Measurements from ENCODE around the gene YIF1A.
A peak's percentile ranks its signal among the peaks of the same experiment; 100 is the strongest.
"Not testable (repeated sequence)": the region's sequence is repeated elsewhere in the genome, so short reads cannot be mapped to it uniquely, and the experiment has no call there.

YIF1A gene

GRCh38 chr11:66284526-66285078, 4.3 kb downstream of the YIF1A start:
- DNase-seq: no peak

- no peak for DNase-seq
Observed at GRCh38 chr11:66283461-66284105, 5.4 kb downstream of the YIF1A start.

- DNase-seq: peak; percentile 99
Observed at GRCh38 chr11:66282468-66283455, 6.2 kb downstream of the YIF1A start.

GRCh38 chr11:66281776-66282467, 7.0 kb downstream of the YIF1A start:
- DNase-seq: no peak

GRCh38 chr11:66281001-66281400, 7.9 kb downstream of the YIF1A start:
- DNase-seq: no peak

- no peak for DNase-seq
Observed at GRCh38 chr11:66280428-66280827, 8.5 kb downstream of the YIF1A start.

GRCh38 chr11:66279092-66279734, 9.7 kb downstream of the YIF1A start:
- DNase-seq: no peak

- DNase-seq: no peak
Observed at GRCh38 chr11:66278363-66279091, 10.4 kb downstream of the YIF1A start.

- DNase-seq: peak; percentile 55
Observed at GRCh38 chr11:66277471-66278362, 11.2 kb downstream of the YIF1A start, which contains the start of gene CNIH2. CNIH2 (plus strand) TSS chr11:66278175; CDS start chr11:66278457, 282 bp downstream.

- not testable (repeated sequence) for DNase-seq
Observed at GRCh38 chr11:66277064-66277463, 11.9 kb downstream of the YIF1A start.

GRCh38 chr11:66276619-66277018, 12.3 kb downstream of the YIF1A start:
- not testable (repeated sequence) for DNase-seq

- DNase-seq: no peak
Observed at GRCh38 chr11:66275984-66276612, 12.8 kb downstream of the YIF1A start.

GRCh38 chr11:66275396-66275795, 13.5 kb downstream of the YIF1A start:
- no peak for DNase-seq

- DNase-seq: no peak
Observed at GRCh38 chr11:66274219-66274618, 14.7 kb downstream of the YIF1A start.

GRCh38 chr11:66272596-66272995, 16.3 kb downstream of the YIF1A start:
- no peak for DNase-seq

- DNase-seq: no peak
Observed at GRCh38 chr11:66271816-66272215, 17.1 kb downstream of the YIF1A start.

- DNase-seq: no peak
Observed at GRCh38 chr11:66268952-66269905, 19.7 kb downstream of the YIF1A start.

GRCh38 chr11:66268244-66268951, 20.5 kb downstream of the YIF1A start, which contains the start of gene RAB1B:
RAB1B (plus strand) TSS chr11:66268639; CDS start chr11:66268680, 41 bp downstream.
- peak; percentile 100 for DNase-seq

Measured in KG1 (cell line).